Measurements from ENCODE around the gene CCDC88B.

Gene CCDC88B

DNA sequence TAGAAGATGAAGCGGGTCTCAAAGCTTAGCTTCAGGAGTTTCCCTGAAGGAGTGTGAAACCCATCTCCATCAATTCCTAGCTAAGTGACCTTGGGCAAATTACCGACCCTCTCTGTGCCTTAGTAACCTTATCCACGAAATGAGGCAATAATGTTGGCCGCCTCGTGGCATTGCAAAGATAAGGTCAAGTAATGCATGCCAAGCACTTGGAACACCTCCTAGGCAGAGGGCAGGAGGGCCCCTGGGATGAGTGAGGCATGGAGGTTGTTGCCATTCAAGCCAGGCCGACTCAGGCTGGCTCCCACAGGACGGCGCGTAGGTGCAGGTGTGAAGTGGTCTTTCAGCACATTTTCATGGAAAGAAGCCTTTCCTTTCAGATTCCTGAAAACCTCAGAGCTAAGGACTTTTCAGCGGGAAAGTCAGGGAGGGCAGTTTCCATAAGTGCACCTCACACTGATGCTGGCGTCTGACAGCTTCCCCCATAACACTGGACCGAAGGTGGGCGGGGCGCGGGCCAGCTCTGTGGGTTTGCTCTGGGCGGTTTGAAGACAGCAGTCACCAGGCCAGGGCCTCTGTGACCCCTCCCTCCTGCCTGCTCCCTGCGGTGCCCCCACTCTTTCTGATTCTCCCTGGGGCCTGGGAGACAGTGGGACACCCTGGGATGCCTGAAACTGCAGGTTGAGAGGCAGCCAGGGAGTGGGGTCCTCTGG, 44.2 kb downstream of the CCDC88B start:
- DNase-seq = no peak

DNA sequence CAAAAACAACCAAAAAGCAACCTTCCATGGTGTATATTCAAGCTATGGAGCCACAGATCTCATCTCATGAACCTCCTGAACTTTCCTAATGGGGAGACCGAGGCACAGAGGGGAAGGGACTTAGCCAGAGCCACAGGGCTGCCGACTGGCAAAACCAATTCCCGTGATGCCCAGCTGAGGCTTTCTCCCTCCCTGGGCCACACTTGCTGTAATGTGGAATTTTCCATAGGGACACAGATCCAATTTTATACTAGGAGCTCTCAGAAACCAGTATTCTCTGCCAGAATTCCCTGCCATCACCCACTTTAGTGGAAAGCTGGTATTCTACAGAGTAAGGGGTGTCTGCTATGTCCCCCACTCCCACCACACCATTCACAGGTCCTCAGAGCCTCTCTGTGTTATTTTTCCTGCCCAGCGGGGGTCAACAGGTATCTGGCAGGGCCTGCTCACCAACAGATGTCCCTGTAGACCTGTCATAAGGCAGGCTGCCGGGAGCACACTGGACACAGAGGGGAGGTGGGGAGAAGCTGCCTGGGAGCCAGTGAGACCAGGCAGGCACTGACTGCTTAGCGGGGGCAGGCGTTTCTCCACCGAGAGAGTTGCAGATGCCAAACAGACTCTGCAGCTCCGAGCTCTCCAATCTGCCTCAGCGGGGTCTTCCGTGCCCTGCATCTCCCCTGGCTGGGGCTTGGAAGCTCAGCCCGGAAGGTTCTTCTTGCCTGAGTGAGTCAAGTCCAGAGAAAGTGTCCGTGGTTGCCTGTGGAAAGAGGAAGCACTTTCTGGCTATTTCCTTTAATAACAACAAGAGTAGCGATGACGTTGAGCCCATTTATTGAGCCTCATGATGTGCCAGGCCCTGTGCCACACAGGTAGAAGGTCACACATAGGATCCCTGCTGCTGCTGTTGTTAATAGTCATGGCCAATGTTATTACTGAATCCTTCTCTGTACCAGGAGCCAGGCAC, 45.3 kb downstream of the CCDC88B start:
- no peak for DNase-seq

DNA sequence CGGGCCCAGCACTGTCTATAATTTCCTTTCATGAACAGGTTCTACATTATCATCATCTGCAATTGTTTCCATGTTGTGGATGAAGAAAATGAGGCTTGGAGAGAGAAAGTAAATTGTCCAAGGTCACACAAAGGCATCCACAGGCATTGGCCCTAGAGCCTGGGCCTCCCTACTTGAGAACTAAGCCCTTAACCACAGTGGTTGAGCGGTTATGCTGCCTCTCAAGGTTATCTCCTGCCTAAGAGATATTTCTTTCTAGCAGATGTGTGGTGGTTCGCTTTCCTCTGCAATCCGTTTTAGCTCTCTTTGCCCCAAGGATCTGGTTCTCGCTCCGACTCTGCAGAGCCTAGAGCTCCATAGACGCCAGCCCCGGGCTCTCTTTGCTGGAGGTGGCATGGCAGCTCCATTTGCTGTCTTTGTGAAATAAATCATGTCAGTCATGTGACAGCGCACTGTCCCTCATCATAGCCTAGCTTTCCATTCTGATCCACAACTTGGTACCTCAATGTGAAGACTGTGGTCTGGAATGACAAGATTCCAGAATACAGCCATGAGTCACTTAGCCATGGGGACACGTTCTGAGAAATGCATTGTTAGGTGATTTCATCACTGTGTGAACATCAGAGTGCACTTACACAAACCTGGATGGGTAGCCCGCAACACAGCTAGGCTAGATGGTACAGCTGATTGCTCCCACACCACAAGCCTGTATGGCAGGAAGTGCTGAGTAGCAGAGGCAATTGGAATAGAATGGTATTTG, 46.1 kb downstream of the CCDC88B start:
- DNase-seq = no peak

DNA sequence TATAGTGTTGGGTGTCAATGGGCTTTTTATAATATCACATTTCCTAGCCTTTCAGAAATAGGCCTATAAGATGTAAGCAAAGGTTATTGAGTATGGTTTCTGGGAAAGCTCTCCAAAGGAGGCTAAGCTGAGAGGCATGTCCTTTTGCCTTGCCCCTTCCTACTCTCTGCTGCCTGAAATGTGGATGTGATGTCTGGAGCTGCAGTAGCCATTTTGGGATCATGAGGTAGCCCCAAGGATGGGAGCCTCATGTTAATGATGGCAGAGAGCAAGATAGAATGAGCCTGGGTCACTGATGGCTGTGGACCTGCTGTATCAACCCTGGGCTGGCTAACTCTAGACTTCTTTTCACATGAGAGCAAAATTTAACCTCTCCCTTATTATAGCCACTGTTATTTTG, 47.9 kb downstream of the CCDC88B start:
- no peak for DNase-seq

DNA sequence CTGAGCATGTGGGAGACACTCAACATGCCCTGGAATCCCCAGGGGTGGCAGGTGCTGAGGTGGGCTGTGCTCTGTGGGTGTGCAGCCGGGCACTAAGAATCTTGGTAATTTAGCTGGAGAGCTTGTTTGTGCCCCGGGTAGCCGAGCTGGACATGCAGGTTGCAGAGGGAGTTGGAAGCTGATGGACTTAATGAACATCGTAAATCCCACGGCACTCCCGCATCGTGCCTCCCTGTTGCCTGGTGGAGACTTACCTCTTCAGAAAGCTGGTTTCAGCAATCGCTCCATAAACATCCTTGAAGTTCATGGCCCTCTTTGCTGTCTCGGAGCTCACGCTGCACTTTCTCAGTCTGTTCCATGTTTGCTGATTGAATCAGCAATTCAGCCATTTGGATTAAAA, 48.9 kb downstream of the CCDC88B start:
- DNase-seq = no peak

DNA sequence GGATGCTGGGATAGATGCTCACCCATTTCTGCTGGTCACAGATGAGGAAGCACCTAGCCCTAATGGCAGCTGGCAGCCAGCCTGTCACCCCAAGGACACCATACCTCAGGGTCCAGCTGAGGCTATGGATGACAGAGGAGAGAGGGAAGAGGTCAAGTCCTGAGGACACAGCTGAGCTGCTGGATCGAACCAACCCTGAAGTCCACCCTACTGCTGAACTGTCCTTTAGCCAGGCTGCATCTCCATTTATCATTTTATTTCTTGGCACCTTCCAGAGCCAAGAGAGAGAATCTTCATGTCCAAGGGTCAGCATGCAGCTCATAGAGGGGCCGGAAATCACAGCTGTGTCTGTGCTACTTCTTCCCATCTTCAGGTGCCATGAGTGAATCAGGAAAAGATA, 49.8 kb downstream of the CCDC88B start:
- DNase-seq = no peak

DNA sequence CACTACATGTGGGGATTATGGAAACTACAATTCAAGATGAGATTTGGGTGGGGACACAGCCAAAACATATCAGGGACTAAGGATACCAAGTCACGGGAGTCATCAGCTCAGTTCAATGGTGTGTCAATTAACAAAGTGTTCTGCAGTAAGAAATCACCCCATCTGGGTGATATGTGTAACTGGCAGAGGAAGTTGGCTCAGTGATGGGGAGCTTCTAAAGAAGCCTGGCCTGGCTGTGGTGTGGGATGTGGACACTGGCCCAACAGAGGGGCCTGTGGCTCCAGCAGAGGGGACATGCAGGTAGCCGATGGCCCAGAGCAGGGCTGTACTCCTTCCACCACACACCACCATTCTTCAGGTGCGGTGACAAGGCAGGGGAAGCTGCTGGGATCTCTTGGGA, 50.6 kb downstream of the CCDC88B start:
- no peak for DNase-seq

DNA sequence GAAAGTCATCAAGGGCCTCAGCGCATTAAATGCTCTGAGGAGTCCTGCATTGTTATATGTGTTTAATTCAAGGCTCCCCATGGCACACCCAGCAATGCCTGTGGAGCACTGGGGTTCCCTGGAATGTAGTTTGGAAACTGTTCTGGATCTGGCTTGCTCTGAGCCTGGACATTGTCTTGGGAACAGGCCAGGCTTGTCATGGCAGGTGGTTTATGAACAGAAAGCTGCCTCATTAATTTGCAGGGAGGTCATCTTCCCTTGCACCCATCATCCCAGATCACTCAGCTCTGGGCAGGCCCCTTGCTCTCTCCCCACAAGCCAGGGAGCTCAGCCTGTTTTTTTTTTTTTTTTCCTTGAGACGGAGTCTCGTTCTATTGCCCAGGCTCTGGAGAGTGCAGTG, 51.8 kb downstream of the CCDC88B start:
- DNase-seq = no peak

DNA sequence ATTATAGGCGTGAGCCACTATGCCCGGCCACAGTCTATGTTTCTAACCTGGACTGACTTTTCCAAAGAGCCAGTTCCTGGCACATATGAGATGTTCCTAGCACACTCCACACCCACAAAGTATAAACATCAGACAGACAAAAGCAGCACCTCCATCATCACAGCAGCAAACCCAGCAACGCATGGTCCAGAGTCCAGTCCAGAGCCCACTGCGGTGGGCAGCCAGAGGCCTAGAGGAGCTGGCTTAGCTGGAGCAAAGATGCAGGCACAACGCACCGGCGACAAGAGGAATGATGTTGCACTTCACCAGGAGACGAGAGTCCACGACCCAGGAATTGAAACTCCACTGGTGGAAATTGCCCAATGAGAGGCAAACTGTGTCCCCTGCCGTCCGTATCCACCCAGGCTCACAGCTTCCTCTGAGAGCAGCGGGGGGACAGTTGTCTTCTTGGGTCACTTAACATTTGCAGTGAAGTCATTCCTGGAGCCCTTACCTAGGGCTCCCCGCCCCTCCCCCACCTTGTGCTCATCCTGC, 55.6 kb downstream of the CCDC88B start:
- no peak for DNase-seq

DNA sequence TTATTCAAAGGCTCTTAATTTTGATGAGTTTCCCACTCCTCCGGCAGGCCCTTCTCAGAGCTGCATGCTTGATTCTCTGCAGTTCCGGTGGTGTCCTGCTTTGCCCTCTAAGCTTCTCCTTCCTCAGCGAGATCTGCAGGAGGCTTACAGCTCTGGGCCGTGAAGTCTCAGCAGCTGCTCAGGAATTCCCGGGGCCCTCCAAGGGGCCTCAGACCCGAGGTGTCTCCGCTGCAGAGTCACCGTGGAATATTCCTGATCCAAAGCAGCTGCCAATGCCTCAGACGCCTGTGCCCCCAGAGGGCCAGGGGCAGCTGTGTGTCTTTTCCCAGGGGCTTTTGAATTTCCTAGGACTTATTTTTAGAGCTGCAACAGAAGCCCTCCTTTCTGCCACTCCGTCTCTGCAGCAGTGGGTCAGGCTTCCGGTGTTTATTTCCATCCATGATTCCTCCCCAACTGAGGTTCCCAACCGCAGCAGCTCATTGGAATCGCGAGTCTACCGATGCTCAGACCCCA, 56.1 kb downstream of the CCDC88B start:
- DNase-seq = no peak

DNA sequence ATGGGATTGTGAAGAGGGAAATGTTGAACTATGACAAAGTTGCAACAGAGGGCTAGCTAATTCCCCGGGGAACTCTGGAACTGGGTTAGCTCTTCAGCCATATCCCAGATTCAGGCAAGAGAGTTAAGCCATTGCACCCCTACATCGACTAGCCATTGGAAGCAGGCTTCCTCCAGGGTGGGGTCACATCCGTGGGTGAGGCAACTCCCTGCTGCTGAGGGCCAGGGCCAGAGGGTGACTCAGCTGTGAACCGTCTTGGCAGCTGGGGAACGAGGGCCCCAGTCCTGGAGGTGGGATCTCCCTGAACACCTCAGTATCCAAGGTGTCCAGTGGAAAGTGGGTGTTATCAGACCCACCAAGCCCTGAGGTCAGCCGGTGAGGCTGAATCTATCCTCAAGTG, 60.1 kb downstream of the CCDC88B start:
- DNase-seq = no peak

DNA sequence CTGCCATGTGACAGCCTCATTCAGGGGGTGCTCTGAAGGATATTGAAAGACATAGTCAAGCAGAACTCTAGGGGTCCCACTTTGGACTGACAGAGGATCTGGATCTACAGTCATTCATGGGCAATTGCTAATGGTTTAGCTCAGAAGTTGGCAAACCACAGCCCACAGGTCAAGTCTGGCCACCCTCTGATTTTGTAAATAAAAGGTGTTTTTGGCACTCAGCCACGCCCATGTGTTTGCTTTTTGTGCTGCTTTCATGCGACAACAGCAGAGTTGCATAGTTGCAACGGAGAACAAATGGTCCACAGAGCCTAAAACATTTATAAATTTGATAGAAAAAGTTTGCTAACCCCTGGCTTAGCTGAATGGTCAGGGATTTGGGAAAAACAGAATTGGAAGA, 60.7 kb downstream of the CCDC88B start:
- DNase-seq = no peak

DNA sequence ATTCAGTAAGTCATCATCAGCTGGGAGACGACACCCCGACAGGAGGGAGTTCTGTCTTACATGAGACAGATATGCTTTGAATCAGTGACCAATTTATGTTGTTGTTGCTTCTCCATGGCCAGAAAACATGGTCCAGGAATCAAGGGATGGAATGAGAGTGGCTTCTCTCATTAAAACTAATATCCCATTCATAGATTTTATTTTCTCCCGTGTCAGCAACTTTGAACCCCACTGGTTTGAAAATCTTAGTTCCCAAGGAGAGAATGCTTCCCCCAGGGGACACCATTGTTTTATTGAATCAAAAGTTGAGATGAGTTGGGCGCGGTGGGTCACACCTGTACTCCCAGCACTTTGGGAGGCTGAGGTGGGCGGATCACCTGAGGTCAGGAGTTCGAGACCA, 61.8 kb downstream of the CCDC88B start:
- DNase-seq = no peak

DNA sequence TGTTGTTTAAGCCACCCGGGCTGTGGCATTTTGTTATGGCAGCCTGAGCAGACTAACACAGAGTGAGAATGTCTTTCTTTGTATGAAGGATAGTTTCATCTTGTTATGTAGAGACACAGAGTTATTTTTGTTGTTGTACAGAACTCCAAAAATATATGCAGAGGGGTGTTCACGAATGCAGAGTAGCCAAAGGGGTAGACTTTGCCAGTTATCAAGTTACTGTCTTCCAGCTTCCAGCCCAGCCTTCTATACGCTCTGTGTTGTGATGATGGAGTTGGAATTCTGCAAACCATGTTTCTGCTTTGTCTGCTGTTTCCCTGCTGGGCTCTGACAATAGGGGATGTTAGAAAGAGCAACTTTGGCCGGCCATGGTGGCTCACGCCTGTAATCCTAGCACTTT, 63.1 kb downstream of the CCDC88B start:
- DNase-seq = no peak

DNA sequence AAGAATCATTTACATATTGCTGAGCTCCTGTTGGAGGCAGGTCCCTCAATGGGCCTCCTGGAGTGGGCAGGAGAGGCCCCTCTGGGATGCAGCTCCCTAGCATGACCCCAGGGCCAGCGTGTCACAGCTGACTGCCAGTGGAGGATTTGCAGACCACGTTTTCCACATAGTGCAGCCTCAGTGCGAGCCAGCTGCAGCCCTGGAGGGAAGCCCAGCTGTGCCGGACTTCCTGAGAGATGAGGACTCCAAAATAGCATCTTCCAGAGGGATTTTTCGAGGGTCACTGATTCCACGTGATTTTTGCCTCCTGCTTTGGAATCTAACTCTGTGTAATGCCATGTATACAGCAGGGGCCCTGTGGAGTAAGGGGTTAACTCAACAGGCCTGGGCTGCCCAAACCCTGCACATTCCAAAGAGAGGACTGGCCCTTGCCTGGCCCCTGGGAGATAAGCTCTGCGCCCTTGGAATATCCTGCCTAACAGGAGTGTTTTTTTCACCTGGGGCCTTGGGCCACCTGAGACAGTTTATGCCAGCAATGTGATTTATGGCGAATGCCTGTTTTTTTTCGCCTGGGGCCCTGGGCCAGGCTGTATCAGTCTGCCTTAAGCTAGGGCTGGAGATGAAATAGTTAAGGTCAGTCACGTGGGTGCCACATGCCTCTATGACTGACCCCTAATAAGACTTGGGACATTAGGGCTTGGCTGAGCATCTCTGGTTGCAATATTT, 66.4 kb downstream of the CCDC88B start:
- DNase-seq = no peak

Measured in stimulated activated CD4-positive, alpha-beta T cell treated with anti-CD3 and anti-CD28 coated beads, Interleukin-1b, Interleukin-23, amount 100 ng/mL, for 48 hours (primary cell).